ENCODE results near the gene BEND5. TPM values are rescaled to one million over a fixed set of nuclear protein-coding genes. Genes with fewer than 3 reads are reported as not detected.

BEND5 gene
- total and polyA plus RNA-seq, 2 of the 13 experiments (the other 11 are each of a cell fraction or from before 2014, with no cell fraction given), result 0.11 TPM; not detected in 1

DNA sequence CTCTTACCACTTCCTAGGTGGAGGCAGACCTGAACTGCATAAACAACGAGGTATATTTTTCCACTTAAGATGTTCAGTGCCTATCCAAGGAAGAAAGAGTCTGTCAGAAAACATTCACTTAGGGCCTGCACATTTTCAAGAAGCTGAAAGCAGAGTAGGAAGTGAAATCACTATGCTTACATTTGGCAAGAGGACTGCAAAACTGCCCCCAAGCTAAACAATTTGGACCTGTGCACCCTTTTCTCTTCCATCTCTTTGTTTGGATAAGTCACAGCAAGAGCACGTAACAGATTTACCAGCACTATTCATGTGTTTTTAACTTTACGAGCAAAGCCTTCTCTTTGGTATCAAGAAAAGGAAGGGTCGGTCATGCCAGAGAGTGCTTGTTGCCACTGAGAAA is 13.2 kb upstream of the BEND5 start (continued):
- TF ChIP-seq, protein P1, sequence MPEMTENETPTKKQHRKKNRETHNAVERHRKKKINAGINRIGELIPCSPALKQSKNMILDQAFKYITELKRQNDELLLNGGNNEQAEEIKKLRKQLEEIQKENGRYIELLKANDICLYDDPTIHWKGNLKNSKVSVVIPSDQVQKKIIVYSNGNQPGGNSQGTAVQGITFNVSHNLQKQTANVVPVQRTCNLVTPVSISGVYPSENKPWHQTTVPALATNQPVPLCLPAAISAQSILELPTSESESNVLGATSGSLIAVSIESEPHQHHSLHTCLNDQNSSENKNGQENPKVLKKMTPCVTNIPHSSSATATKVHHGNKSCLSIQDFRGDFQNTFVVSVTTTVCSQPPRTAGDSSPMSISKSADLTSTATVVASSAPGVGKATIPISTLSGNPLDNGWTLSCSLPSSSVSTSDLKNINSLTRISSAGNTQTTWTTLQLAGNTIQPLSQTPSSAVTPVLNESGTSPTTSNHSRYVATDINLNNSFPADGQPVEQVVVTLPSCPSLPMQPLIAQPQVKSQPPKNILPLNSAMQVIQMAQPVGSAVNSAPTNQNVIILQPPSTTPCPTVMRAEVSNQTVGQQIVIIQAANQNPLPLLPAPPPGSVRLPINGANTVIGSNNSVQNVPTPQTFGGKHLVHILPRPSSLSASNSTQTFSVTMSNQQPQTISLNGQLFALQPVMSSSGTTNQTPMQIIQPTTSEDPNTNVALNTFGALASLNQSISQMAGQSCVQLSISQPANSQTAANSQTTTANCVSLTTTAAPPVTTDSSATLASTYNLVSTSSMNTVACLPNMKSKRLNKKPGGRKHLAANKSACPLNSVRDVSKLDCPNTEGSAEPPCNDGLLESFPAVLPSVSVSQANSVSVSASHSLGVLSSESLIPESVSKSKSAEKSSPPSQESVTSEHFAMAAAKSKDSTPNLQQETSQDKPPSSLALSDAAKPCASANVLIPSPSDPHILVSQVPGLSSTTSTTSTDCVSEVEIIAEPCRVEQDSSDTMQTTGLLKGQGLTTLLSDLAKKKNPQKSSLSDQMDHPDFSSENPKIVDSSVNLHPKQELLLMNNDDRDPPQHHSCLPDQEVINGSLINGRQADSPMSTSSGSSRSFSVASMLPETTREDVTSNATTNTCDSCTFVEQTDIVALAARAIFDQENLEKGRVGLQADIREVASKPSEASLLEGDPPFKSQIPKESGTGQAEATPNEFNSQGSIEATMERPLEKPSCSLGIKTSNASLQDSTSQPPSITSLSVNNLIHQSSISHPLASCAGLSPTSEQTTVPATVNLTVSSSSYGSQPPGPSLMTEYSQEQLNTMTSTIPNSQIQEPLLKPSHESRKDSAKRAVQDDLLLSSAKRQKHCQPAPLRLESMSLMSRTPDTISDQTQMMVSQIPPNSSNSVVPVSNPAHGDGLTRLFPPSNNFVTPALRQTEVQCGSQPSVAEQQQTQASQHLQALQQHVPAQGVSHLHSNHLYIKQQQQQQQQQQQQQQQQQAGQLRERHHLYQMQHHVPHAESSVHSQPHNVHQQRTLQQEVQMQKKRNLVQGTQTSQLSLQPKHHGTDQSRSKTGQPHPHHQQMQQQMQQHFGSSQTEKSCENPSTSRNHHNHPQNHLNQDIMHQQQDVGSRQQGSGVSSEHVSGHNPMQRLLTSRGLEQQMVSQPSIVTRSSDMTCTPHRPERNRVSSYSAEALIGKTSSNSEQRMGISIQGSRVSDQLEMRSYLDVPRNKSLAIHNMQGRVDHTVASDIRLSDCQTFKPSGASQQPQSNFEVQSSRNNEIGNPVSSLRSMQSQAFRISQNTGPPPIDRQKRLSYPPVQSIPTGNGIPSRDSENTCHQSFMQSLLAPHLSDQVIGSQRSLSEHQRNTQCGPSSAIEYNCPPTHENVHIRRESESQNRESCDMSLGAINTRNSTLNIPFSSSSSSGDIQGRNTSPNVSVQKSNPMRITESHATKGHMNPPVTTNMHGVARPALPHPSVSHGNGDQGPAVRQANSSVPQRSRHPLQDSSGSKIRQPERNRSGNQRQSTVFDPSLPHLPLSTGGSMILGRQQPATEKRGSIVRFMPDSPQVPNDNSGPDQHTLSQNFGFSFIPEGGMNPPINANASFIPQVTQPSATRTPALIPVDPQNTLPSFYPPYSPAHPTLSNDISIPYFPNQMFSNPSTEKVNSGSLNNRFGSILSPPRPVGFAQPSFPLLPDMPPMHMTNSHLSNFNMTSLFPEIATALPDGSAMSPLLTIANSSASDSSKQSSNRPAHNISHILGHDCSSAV (CRISPR knock-in tag; IDR thresholded peaks at IDR 0.05; ENCODE audit: borderline replicate concordance), result no peak

DNA sequence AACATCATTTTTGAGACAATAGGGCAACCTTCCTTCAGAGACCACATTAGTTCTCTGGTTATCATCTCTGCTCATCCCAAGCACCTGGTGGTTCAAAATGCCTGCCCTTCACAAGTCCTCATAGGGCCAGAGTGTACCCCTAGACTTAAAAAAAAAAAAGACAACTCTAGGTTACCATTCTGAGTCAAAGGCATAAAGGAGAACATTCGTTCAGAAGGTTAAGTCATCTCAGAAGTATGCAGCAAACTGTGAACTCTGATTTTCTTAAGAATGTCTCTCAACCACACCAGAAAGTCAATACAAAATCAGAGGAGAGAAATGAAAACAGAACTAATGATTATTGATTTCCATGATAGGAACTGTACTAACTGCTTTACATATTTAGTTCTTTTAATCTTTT is 9.2 kb upstream of the BEND5 start:
- no peak overlapping the region for H2AFZ ChIP-seq (ENCODE audit: low read length)
- no peak for DNase-seq (ENCODE audit: low spot score)
- H3K9ac ChIP-seq (ENCODE audit: insufficient read depth, low read depth, low read length), result no peak overlapping the region
- no peak overlapping the region for H3K27ac ChIP-seq (ENCODE audit: extremely low read length, insufficient read depth, low read length)
- H3K36me3 ChIP-seq (replicated peaks in 1 of 2; ENCODE audit: control insufficient read depth in 1 of 2, insufficient read depth in 2 of 2, low read length in 2 of 2), result no peaks in the 10 kb centered on the region
- H4K20me1 ChIP-seq (ENCODE audit: insufficient read depth, low read length), result no peaks in the 10 kb centered on the region
- intact Hi-C loops (cut with micrococcal nuclease; ENCODE audit: unreplicated experiment) (no loop called here), in situ Hi-C loops (cut with HindIII; ENCODE audit: extremely low pct_ligation_motif_present, low pct_unique_long_range_greater_than_20kb) (no loop called here)
- BruUV-seq (replicated peaks), result no TSS peak
- ATAC-seq, result no peak
- H3K4me2 ChIP-seq (ENCODE audit: low read depth, low read length), result no peak overlapping the region
- 9% methylated on average over 1 of the region's 1 CpG for WGBS (ENCODE audit: low lambda C conversion rate)
- no peak for TF ChIP-seq ZNF382 (CRISPR knock-in tag; IDR thresholded peaks at IDR 0.05; ENCODE audit: borderline replicate concordance)
- H3K4me3 ChIP-seq (replicated peaks in 1 of 3; ENCODE audit: insufficient read depth in 1 of 3, low read depth in 2 of 3, low read length in 3 of 3), result no peak overlapping the region
- H3K27me3 ChIP-seq (ENCODE audit: control insufficient read depth in 1 of 2, insufficient read depth in 2 of 2, low read length in 2 of 2), result no peaks in the 10 kb centered on the region
- ChIA-PET POLR2A (no interaction called here), CTCF (ENCODE audit: low intra/inter-chr PET ratio, low total read pairs) (no interaction called here)
- no peak for FAIRE-seq
- no peaks in the 10 kb centered on the region for H3K4me1 ChIP-seq (ENCODE audit: insufficient read depth, low read length)
- H3K79me2 ChIP-seq (ENCODE audit: insufficient read depth, low read length), result no peaks in the 10 kb centered on the region
- H3K9me3 ChIP-seq (ENCODE audit: low read length), result no peaks in the 10 kb centered on the region

All from HepG2 (cell line).